GM21717 (cell line): ENCODE results near the gene TIGD3.
"Not testable (repeated sequence)": the region's sequence is repeated elsewhere in the genome, so short reads cannot be mapped to it uniquely, and the experiment has no call there.

Source experiments
- ATAC-seq: cut with Tn5 transposase; IDR thresholded peaks from one replicate; pipeline ENCODE4 v1.9.1; 2021; ENCODE audit warnings: mild to moderate bottlenecking, moderate library complexity; ENCODE audit not compliant: unreplicated experiment

TIGD3 gene

DNA sequence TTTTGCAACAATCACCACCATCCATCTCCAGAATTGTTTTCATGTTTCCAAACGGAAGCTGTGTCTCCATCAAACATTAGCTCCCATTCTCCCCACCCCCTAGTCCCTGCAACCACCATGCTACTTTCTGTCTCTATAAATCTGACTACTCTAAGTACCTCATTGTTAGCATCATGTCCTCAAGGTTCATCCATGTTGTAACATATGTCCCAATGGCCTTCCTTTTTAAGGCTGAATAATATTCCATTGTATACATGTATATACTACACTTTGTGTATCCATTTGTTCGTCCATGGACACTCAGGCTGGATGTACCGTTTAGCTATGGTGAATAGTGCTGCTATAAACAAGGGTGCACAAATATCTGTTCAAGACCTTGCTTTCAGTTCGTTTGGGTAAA is 29.1 kb upstream of the TIGD3 start:
- ATAC-seq = no peak

DNA sequence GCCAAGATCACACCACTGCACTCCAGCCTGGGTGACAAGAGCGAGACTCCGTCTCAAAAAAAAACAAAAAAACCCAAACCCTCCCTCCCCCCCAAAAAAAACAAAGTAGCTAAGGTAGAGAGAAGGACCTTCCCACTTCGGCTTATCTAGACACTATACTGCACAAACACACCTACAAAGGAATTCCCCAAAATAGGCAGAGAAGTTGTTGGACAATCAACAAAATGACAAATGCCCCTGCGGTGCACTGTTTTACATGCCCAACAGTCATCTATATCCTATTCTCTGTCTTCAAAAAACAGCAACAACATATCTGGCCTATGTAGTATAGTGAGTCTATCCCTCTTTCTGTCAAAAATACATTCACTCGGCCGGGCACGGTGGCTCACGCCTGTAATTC is 27.5 kb upstream of the TIGD3 start:
- ATAC-seq = no peak

DNA sequence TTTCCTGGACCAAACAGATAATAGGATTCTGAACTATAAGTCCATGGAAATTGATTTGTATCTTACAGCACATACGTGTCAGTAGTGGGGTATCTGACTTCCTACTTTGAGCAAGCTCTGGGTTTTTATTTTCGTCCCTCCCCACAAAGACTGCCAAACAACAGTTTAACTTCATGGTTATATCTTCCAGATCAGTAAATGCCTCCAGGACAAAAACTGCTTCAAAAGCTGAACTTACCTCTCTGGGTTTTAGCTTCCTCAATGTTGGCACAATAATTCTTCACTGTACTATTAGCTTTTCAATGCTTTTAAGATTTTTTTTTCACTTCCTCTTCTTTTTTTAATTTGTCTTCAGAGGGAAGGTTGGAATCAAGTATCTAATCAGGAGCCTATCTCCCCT is 25.1 kb upstream of the TIGD3 start:
- no peak for ATAC-seq

DNA sequence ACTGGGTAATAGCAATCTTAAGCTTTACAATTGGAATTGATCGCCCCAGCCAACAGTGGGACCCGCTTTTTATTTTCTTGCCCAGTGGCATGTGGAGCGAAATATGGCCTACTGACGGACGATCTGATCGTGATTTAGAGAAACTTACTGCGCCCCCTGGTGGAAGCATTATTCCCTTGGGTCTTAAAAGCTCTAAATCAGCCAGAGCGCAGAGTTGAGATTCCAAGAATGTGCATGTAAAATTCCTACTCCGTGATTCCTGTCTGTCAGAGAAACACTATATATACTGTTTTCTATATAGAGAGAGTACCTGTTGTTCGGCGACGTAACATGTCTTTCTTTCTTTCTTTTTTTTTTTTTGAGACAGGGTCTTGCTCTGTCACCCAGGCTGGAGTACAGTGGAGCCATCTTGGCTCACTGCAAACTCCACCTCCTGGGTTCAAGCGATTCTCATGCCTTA is 24.6 kb upstream of the TIGD3 start:
- ATAC-seq = no peak

DNA sequence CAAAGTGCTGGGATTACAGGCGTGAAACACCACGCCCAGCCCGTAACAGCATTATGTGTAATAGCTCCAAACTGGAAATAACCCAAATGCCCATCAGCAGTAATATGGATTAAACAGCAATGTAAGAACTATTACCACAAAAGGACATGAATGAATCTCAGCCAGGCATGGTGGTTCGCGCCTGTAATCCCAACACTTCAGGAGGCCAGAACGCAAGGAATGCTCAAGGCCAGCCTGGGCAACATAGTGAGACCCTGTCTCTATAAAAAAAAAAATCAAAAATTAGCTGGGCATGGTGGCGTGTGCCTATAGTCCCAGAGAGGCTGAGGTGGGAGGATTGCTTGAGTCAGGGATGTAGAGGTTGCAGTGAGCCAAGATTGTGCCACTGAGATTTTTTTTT is 24.0 kb upstream of the TIGD3 start:
- ATAC-seq = no peak

DNA sequence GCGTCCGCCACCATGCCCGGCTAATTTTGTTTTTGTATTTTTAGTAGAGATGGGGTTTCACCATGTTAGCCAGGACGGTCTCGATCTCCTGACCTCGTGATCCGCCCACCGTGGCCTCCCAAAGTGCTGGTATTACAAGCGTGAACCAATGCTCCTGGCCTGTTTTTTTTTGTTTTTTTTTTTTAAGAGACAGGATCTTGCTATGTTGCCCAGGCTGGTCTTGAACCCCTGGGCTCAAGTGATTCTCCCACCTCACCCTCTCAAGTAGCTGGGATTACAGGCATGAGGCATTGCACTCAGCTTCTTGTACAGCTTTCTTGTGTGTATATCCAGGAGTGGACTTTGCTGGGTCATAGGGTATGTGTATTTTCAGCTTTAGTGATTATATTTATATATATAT is 22.0 kb upstream of the TIGD3 start:
- ATAC-seq = not testable (repeated sequence)

DNA sequence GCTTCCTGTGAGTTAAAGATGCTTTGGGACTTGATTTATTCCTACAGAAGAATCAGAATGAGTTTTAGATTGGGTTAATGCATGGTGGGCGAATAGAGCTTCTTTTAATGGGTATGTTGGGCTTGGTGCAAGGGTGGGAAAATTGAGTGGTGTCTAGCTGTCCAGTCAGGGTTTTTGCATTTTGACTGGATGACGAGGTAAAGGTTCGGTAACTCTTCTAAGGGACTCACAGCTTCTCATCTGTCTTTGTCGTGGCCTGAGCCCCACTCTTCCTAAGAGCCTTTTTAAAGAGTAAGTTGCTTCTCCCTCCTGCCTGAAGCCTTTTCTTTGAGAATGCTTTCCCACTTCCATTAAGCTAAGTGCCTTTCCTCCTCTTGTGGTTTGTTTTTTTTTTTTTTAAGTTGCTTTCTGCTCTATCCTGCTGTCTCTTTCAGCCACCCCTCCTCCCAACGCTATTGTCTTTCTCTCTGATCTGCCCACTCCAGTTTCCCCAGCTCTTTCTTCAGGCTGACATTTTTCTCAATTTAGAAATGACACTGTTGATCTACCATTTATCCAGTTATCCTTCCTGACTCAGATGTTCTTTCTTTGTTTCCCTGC is 19.8 kb upstream of the TIGD3 start:
- ATAC-seq = no peak

DNA sequence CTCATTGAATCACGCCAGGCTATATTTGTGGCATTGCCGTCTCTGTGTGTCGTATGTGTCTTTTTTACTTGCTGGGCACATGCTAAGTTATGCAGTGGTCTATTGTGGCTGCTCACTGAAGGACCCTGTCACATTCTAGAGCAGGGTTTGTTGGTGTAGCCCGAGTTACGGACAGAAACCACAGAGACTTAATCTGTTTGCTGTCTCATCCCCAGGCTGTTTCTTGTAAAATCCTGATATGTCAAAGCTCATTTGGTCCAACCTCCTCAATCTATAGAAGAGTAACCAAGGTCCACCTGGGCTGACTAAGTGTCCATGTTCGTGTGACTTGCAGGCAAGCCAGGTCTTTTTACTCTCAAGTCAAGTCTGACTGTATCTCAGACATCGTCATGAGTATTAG is 15.9 kb upstream of the TIGD3 start:
- ATAC-seq = no peak

DNA sequence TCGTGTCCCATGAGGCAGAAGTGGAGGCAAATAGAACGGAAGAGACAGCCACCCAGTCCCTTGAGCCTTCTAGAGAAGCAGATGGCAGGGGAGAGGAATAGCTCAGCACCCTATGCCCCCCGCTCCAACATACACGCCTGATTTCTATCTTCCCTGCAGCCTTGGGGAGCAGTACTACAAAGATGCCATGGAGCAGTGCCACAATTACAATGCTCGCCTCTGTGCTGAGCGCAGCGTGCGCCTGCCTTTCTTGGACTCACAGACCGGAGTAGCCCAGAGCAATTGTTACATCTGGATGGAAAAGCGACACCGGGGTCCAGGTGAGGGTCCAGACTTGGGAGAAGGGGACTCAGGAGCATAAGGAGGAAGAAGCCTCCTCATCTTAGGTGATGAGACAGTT is 14.3 kb upstream of the TIGD3 start:
- no peak for ATAC-seq

DNA sequence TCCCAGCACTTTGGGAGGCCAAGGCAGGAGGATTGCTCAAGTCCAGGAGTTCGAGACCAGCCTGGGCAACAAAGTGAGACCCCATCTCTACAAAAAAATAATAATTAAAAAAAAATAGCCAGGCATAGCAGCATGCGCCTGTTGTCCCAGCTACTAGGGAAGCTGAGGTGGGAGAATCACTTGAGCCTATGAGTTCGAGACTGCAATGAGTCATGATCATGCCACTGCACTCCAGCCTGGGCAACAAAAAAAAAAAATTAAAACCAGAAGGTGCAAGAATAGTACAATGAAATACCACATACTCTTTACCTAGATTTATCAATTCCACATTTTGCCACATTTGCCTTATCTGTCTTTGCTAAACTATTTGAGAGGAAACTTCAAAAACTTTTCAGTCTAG is 12.7 kb upstream of the TIGD3 start:
- ATAC-seq = no peak

DNA sequence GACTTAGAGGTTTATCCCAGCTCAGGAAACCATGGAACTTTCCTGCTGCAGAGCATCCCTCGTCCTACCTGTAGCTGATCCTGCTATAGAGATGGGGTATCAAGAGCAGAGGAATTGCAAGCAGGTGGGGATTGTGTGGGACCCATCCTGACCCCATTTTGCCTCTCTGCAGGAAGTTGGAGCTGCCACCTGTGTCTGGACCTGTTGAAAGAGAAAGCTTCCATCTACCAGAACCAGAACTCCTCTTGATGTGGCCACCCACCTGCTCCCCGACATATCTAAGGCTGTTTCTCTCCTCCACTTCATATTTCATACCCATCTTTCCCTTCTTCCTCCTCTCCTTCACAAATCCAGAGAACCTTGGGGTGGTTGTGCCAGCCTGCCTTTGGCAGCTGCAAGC is 3.0 kb upstream of the TIGD3 start:
- no peak for ATAC-seq

DNA sequence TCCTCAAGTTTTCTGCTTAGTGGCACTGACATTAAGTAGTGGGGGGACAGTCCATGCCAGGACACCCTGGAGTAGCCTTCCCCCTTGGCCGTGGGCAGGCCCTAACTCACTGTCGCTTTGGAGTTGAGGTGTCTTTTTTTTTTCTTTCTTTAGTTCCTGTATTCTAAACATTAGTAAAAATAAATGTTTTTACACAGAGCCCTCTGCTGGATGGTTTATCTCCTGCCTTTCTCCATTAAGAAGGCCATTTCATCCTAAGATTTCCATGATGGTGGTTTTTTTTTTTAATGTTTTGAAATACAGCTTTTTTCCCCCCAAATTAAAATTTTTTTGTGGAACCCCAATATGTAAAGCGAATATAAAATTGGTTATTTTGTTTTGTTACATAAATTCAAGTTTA is 1.8 kb upstream of the TIGD3 start:
- no peak for ATAC-seq

DNA sequence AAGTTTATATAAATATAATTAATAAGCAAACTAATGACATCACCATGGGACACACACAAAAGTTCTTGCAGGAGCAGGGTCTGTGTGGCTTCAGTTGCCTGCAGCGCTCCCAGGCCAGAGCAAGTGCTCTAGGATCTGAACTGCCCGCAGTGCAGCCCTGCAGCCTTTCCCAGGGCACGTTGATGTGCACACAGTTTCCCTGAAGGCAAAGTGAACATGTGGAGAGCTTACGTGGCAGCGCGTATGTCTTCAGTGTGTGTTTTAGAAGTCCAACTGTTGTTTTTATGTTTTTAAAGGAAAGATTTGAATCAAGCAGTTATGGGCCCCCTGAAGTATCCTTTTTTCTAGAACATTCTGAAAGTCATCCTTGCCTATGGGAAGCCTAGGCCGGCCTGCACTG is 1.2 kb upstream of the TIGD3 start:
- ATAC-seq = no peak

DNA sequence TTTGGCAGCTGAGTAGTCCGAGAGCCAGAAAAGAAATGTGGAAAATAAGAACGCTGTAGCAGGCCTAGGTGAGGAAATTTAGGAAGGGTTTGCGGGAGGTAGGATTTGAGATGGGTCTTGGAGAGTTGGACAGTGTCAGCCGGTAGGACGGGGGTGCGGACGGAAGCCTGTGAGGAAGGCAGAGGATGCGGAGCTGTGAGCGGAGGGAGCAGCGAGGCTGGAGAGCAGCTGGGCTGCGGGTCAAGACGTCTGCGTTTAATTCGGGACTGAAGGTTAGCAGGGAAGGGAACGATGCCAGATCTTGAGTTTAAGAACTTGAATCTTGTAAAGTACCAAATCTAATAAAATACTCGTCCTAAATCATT is 669 bp upstream of the TIGD3 start:
- no peak for ATAC-seq

DNA sequence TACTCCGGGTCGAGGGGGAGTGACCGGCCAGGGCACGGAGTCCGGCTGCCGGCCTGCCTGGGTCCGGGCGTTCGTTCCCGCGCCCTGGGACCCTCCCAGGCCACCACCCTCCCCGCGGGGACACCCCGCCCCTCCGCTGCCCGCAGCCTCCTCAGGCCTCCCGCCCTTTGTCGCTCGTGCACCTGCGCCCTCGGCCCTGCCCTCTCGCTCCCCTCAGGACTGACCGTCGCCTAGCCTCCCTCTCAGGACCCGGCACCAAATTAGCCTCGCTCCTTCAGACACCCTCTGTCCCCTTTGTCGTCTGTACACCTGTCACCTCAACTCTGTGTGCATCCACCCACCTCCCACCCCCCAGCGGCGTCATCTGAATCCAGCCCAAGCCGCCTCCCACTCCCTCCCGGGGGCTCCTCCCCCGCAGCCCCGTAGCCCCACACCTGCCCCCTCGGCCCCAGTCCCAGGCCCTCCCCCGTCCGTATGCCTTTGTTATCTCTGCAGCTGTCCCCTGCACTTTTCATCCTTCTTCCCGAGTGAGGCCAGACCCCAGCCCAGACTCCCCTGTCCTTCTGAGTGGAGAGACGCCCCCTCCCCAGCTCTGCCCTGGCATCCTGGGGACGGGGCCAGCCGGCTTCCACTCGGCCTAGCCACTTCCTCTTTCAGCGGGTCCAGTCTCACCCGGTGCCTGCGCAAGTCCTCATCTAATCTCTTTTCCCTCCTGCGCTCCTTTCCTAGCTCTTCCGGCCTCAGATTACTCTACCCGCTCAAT is 643 bp downstream of the TIGD3 start:
- peak; percentile 11 for ATAC-seq

DNA sequence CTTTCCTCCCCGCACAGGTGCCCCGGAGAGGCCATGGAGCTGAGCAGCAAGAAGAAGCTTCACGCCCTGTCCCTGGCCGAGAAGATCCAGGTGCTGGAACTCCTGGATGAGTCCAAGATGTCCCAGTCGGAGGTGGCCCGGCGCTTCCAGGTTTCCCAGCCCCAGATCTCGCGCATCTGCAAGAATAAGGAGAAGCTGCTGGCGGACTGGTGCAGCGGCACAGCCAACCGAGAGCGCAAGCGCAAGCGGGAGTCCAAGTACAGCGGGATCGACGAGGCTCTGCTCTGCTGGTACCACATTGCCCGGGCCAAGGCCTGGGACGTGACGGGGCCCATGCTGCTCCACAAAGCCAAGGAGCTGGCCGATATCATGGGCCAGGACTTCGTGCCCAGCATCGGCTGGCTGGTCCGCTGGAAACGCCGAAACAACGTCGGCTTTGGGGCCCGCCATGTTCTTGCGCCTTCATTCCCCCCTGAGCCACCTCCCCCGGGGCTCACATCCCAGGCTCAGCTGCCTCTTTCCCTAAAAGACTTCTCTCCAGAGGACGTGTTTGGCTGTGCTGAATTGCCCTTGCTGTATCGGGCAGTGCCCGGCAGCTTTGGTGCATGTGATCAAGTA is 1.3 kb downstream of the TIGD3 start:
- no peak for ATAC-seq

DNA sequence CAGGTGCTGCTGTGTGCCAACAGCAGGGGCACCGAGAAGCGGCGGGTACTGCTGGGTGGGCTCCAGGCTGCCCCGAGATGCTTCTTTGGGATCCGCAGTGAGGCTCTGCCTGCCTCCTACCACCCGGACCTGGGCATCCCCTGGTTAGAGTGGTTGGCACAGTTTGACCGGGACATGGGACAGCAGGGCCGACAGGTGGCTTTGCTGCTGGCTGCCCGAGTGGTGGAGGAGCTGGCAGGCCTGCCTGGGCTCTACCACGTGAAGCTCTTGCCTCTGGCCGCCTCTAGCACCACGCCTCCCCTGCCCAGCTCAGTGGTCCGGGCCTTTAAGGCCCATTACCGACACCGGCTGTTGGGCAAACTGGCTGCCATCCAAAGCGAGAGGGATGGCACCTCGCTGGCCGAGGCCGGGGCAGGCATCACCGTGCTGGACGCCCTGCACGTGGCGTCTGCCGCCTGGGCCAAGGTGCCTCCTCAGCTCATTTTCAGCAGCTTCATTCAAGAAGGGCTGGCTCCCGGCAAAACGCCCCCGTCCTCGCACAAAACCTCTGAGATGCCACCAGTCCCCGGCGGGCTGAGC is 1.9 kb downstream of the TIGD3 start:
- ATAC-seq = no peak

DNA sequence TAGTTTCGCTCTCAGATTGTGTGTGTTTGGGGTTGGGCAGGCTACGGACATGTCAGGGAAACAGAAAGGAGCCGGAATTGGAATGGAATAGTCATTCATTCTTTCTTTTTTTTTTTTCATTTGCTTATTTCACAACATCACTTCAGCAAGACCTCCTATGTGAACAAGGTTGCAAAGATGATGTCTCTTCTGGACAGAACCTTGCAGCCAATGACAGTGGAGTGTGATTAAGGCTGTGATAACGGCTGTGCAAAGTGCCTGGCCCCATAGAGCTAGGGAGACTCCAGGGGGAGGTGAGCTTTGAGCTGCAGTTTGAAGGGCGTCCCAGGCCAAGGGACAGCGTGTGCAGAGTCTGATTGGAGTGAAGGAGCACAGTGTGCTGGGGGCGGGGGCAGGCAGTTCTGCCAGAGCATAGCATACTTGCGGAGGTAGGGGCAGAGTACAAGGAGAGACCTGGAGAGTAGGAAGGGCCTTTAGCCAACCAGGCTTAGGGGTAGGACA is 3.4 kb downstream of the TIGD3 start:
- no peak for ATAC-seq

DNA sequence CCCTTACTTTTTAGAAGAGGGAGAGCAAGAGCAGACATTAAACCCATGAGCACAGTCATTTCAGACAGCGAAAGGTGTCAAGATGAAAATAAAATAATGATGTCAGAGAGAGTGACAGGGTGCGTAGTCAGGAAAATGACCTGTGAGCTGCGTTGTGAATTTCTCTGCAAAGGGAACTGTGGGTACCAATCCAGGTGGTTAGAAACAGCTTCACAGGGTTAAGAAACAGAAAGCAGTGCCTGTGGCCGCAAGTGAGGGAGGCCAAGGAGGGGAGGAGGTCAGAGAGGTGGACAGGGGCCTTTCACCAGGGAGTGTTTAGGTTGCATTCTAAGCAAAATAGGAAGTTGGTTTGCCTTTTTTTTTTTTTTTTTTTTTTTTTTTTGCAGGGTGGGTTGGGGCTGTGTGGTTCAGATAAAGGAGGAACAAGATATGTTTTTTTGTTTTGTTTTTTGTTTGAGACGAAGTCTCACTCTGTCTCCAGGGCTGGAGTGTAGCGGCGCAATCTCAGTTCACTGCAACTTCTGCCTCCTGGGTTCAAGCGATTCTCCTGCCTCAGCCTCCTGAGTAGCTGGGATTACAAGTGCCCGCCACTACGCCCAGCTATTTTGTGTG is 7.9 kb downstream of the TIGD3 start:
- no peak for ATAC-seq

DNA sequence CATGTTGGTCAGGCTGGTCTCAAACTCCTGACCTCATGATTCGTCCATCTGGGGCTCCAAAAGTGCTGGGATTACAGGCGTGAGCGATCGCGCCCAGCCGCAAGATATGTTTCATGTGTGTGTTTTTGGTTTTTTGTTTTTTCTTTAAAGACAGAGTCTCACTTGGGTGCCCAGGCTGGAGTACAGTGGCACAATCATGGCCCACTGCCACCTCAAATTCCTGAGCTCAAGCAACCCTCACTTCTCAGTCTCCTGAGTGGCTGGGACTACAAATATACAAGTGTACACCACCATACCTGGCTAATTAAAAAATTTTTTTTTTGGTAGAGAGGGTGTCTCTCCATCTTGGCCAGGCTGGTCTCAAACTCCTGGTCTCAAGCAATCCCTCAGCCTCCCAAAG is 8.4 kb downstream of the TIGD3 start:
- ATAC-seq = no peak

DNA sequence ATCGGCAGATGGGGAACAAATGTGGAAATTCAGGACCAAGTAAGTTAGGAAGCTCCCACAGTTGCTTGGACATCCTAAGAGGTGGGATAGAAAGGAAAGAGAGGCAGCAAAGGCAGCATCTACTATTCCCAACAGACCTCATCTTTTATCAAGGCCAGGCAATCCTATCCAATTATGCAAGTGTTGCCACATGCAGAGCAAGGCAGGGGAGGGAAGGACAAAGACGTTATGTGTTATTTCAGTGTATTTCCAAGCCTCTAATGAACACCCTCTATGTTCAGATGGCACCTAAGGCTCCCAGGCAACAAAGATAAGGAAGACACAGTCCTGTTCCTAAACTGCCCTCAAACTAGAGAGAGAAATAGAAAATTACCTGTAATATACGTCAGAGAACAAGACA is 9.2 kb downstream of the TIGD3 start:
- ATAC-seq = no peak
